Peyer's patch (tissue), 4 donors: ENCODE results near the gene BEND7.

ENCODE experiments used
- POLR2A ChIP-seq, 2 donors: fragments of 450-650 bp; IDR thresholded peaks; one replicate each; pipeline ENCODE4 v1.5.1; 2017; ENCODE audit warnings: antibody characterized with exemption in 2 of 2, mild to moderate bottlenecking in 2 of 2, moderate library complexity in 2 of 2
- TF ChIP-seq, protein P1 (sequence below), 6 experiments: fragments of 450-650 bp in 4 of 6; fragments of 200-600 bp in 2 of 6; sonication (generic) in 1 of 6; IDR thresholded peaks; one replicate each; pipeline ENCODE4 v1.5.1; 2017 to 2019; ENCODE audit warnings: antibody characterized with exemption in 6 of 6, mild to moderate bottlenecking in 3 of 6, moderate library complexity in 1 of 6

GRCh38 chr10:13526948-13527863, 1.6 kb downstream of the BEND7 start:
- TF ChIP-seq, protein P1, sequence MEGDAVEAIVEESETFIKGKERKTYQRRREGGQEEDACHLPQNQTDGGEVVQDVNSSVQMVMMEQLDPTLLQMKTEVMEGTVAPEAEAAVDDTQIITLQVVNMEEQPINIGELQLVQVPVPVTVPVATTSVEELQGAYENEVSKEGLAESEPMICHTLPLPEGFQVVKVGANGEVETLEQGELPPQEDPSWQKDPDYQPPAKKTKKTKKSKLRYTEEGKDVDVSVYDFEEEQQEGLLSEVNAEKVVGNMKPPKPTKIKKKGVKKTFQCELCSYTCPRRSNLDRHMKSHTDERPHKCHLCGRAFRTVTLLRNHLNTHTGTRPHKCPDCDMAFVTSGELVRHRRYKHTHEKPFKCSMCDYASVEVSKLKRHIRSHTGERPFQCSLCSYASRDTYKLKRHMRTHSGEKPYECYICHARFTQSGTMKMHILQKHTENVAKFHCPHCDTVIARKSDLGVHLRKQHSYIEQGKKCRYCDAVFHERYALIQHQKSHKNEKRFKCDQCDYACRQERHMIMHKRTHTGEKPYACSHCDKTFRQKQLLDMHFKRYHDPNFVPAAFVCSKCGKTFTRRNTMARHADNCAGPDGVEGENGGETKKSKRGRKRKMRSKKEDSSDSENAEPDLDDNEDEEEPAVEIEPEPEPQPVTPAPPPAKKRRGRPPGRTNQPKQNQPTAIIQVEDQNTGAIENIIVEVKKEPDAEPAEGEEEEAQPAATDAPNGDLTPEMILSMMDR (IDR thresholded peaks at IDR 0.05) = no peak
- TF ChIP-seq POLR2A (IDR thresholded peaks at IDR 0.05) = peak in 1 of 2 donors; percentile 39
